ENCODE measurements around the gene HNRNPM. TPM values are rescaled to one million over a fixed set of nuclear protein-coding genes. Genes with fewer than 3 reads are reported as not detected.

HNRNPM gene
- polyA plus RNA-seq, 1 donor from 2014 or later = 210 TPM

DNA sequence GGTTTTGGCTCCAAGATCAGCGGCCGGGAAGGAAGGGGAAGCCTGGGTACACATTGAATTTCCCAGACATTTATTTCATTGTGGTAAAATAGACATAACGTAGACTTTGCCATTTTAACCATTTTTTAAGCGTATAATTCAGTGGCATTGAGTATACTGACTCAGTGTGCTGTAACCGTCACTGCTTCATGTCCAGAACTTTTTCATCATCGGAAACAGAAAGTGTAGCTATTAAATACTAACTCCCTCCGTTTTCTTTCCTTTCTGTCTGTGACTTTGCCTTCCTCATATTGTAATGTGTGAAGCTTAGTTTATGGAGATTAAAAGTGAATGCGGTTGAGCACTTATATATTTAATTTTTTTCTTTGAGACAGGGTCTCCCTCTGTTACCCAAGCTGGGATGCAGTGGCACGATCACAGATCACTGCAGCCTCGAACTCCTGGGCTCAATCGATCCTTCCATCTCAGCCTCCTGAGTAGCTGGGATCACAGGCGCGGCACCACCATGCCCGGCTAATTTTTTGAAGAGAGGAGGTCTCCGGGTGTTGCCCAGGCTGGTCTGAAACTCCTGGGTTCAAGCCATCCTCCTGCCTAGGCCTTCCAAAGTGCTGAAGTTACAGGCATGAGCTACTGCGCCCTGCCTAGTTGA, 1.4 kb downstream of the HNRNPM start:
- Mint-ChIP-seq H3K9me3 (no peaks in the 10 kb centered on the region), H3K36me3 (peaks cover 4% of the 10 kb centered on the region), H3K27ac (peak overlapping the region; percentile 89 to 92 (median 92)), H3K4me3 (peak overlapping the region; percentile 94 to 99 (median 96)), H3K27me3 (peaks cover 3% of the 10 kb centered on the region), H3K4me1 (peaks cover 32 to 42% (median 39%) of the 10 kb centered on the region in 3 donors)

DNA sequence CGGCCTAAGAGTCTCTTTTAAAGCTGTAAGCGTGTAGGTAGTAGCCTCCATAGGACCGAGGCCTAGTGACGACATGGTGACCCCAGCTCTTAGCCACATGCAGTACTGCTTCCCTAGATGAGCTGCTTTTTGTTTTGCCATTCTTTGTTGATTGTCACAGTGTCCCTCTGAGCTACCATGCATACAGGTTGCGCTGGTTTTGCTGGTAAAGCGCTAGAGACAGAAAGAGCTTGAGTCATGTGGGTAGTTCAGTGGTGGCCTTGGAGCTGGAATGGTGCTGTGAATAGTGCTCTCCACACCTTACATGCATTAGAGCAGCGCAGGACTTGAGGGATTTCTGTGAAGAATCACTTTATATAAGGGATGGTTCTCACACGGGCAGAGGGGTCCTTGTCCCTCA, 5.1 kb downstream of the HNRNPM start:
- Mint-ChIP-seq H3K4me3 (peak overlapping the region in 3 of 4 donors; percentile 43 to 72 (median 69)), H3K9me3 (no peaks in the 10 kb centered on the region), H3K27ac (peak overlapping the region in 2 of 3 donors; percentile 46 to 77), H3K36me3 (peaks cover 4% of the 10 kb centered on the region), H3K27me3 (peaks cover 1% of the 10 kb centered on the region), H3K4me1 (peaks cover 52 to 66% (median 62%) of the 10 kb centered on the region in 3 donors)

DNA sequence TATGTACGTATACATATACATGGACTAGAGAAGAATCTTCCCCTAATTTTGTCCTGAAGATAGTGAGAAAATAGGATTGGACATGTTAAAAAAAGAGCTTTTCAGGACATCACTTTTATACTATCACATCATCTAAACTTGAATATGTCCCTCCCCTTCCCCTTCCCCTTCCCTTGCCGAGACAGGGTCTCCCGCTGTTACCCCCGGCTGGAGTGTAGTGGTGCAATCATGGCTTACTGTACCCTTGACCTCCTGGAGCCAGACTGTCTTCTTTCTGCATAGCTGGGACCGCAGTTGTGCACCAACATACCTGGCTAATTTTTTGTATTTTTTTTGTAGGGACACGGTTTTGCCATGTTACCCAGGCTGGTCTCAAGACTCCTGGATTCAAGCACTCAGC, 6.6 kb downstream of the HNRNPM start:
- peak overlapping the region in 2 of 3 donors; percentile 9 to 56 for H3K27ac Mint-ChIP-seq
- H3K9me3 Mint-ChIP-seq = no peaks in the 10 kb centered on the region
- peaks cover 8% of the 10 kb centered on the region for H3K36me3 Mint-ChIP-seq
- H3K27me3 Mint-ChIP-seq = peaks cover 1% of the 10 kb centered on the region
- peaks cover 54 to 69% (median 68%) of the 10 kb centered on the region in 3 donors for H3K4me1 Mint-ChIP-seq
- H3K4me3 Mint-ChIP-seq = peak overlapping the region in 2 of 4 donors; percentile 45 to 75

GRCh38 chr19:8451885-8452284, 7.1 kb downstream of the HNRNPM start:
- Mint-ChIP-seq H3K4me3 (peak overlapping the region in 3 of 4 donors; percentile 12 to 75 (median 53)), H3K9me3 (no peaks in the 10 kb centered on the region), H3K36me3 (peaks cover 8% of the 10 kb centered on the region), H3K27ac (peak overlapping the region in 2 of 3 donors; percentile 39 to 56), H3K4me1 (peaks cover 56 to 71% (median 70%) of the 10 kb centered on the region in 3 donors), H3K27me3 (peaks cover 1% of the 10 kb centered on the region)

DNA sequence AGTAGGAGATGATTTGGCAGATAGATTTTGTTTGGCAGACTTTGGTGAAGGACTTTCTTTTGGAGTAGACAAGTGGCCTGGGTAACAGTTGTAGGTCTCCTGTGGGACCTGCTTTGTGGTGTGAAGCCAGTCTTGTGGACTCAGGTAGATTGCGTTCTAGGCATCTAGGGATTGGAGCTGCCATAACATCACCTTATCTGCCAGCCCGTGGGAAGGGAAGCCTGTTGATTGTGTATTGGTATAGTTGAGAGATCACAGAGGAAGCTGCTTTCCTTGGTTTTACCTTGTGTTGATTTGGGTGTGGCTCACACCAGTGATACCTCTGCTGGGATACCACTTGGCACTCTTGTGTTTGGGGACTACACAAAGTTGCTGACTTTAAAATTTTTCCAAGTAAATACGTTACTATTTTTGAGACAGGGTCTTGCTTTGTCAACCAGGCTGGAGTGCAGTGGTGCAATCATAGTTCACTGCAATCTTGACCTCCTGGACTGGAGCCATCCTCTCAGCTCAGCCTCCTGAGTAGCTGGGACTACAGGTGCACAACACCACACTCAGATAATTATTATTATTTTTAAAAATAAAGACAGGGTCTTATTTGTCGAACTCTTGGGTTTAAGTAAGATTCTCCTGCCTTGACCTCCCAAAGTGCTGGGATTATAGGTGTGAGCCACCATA, 7.8 kb downstream of the HNRNPM start:
- H3K27me3 Mint-ChIP-seq = no peaks in the 10 kb centered on the region
- peaks cover 3% of the 10 kb centered on the region for H3K36me3 Mint-ChIP-seq
- H3K9me3 Mint-ChIP-seq = no peaks in the 10 kb centered on the region
- peak overlapping the region in 2 of 3 donors; percentile 39 to 56 for H3K27ac Mint-ChIP-seq
- peaks cover 52 to 70% (median 66%) of the 10 kb centered on the region in 3 donors for H3K4me1 Mint-ChIP-seq
- H3K4me3 Mint-ChIP-seq = peak overlapping the region in 2 of 4 donors; percentile 50 to 75

DNA sequence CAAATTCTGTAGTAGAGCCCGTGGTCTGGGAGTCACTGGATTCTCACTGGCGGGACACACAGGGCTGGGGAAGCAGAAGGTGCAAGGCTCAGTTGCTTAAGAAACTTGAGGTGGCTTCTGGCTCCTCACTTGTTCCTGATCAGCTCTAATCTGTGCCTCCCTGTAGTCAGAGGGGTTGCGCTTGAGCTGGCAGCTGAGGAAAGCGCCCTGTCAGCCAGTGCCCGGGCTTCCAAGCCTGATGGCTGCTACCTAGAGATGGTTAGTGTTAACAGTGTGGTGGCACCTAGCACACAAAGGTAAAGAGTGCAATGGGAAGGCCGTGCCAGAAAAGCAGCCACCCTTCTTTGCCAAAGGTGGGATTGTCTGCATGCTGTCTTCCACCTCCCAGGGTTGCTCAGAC, 8.8 kb downstream of the HNRNPM start:
- Mint-ChIP-seq H3K9me3 (no peaks in the 10 kb centered on the region), H3K4me1 (peaks cover 57 to 75% (median 70%) of the 10 kb centered on the region in 3 donors), H3K27me3 (no peaks in the 10 kb centered on the region), H3K36me3 (peaks cover 3% of the 10 kb centered on the region), H3K4me3 (peak overlapping the region in 2 of 4 donors; percentile 12 to 50), H3K27ac (peak overlapping the region in 2 of 3 donors; percentile 11 to 77)

GRCh38 chr19:8454218-8454617, 9.4 kb downstream of the HNRNPM start:
- no peaks in the 10 kb centered on the region for H3K27me3 Mint-ChIP-seq
- peak overlapping the region in 2 of 4 donors; percentile 11 to 50 for H3K4me3 Mint-ChIP-seq
- no peaks in the 10 kb centered on the region for H3K9me3 Mint-ChIP-seq
- H3K36me3 Mint-ChIP-seq = peaks cover 3% of the 10 kb centered on the region
- H3K27ac Mint-ChIP-seq = peak overlapping the region in 2 of 3 donors; percentile 11 to 77
- H3K4me1 Mint-ChIP-seq = peaks cover 58 to 71% (median 69%) of the 10 kb centered on the region in 3 donors

- H3K36me3 Mint-ChIP-seq = peaks cover 3% of the 10 kb centered on the region
Observed at GRCh38 chr19:8455018-8455417, 10.2 kb downstream of the HNRNPM start.

GRCh38 chr19:8456064-8456463, 11.3 kb downstream of the HNRNPM start:
- Mint-ChIP-seq H3K27me3 (no peaks in the 10 kb centered on the region), H3K9me3 (no peaks in the 10 kb centered on the region), H3K4me1 (peaks cover 71 to 79% (median 74%) of the 10 kb centered on the region in 3 donors), H3K4me3 (peak overlapping the region in 2 of 4 donors; percentile 49 to 58), H3K27ac (peak overlapping the region in 2 of 3 donors; percentile 3 to 61), H3K36me3 (peaks cover 3% of the 10 kb centered on the region)

More at GRCh38 chr19:8455018-8455417, 10.2 kb downstream of the HNRNPM start:
- no peaks in the 10 kb centered on the region for H3K27me3 Mint-ChIP-seq
- peak overlapping the region; percentile 40 to 63 (median 56) for H3K27ac Mint-ChIP-seq
- peak overlapping the region in 1 of 4 donors; percentile 58 for H3K4me3 Mint-ChIP-seq
- peaks cover 66 to 74% (median 72%) of the 10 kb centered on the region in 3 donors for H3K4me1 Mint-ChIP-seq
- H3K9me3 Mint-ChIP-seq = no peaks in the 10 kb centered on the region

DNA sequence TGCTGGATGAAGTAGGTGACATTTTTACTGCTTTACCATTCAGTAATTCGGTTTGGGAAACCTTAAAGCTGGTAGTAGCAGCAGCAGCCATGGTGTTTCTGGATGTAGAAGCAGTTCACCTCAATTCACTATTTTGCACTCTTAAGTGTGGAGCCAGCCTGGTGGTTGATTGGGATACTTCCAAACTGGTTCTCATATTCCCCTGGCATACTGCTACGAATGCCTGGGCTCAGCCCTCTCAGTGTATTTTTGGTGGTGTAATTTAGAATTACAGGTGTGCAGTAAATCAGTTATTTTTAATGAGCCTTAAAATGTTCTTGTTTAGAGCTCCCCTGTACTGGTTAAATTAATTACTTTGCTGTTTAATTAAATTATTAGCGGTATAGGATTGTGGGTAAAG, 12.4 kb downstream of the HNRNPM start:
- Mint-ChIP-seq H3K4me1 (peaks cover 65 to 73% (median 70%) of the 10 kb centered on the region in 3 donors), H3K9me3 (no peaks in the 10 kb centered on the region), H3K36me3 (peaks cover 3% of the 10 kb centered on the region), H3K4me3 (peak overlapping the region in 1 of 4 donors; percentile 52), H3K27me3 (no peaks in the 10 kb centered on the region), H3K27ac (peak overlapping the region in 2 of 3 donors; percentile 2 to 64)

DNA sequence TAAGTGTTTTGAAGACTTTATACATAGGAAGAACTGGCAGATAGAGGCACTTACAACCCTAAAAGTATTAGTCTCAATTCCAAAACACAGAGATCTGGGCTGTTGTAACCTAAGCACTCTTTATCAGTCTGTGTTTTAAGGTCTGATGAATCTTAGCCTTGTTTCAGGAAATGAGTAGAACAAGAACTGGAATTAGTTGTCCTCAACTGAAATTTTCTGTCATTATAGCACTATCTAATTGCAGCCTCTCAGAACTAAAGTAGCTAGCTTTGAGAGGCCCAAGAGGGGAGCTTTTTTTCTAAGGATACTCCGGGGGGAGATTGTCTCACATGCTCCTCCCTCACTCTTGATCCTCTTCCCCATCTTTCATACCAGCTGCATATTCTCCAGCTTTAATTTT, 13.1 kb downstream of the HNRNPM start:
- Mint-ChIP-seq H3K9me3 (no peaks in the 10 kb centered on the region), H3K36me3 (peaks cover 3% of the 10 kb centered on the region), H3K27ac (peak overlapping the region in 2 of 3 donors; percentile 2 to 64)

GRCh38 chr19:8458380-8458779, 13.6 kb downstream of the HNRNPM start:
- Mint-ChIP-seq H3K27me3 (no peaks in the 10 kb centered on the region), H3K9me3 (no peaks in the 10 kb centered on the region), H3K4me3 (peak overlapping the region in 1 of 4 donors; percentile 80), H3K4me1 (peaks cover 67 to 74% (median 73%) of the 10 kb centered on the region in 3 donors), H3K27ac (peak overlapping the region in 2 of 3 donors; percentile 2 to 54), H3K36me3 (peaks cover 3% of the 10 kb centered on the region)

More for the DNA sequence above, 13.1 kb downstream of the HNRNPM start:
- H3K4me1 Mint-ChIP-seq = peaks cover 69 to 72% (median 69%) of the 10 kb centered on the region in 3 donors
- no peaks in the 10 kb centered on the region for H3K27me3 Mint-ChIP-seq
- H3K4me3 Mint-ChIP-seq = peak overlapping the region in 2 of 4 donors; percentile 8 to 52

DNA sequence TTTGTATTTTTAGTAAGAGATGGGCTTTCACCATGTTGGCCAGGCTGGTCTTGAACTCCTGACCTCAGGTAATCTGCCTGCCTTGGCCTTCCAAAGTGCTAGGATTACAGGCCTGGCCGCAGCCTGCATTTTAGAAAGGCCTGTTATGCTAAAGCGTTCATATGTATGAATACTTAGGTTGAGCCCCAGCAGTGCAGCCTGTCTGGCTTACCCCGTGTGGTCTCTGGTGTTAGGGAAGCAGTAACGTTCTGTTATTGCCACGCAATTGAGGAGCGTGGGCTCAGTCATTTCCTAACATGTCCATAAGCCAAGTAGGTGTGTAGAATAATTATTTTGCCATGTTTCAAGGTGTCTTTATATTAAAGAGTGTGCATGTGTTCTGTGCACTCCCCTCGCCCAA, 14.3 kb downstream of the HNRNPM start:
- H3K4me1 Mint-ChIP-seq = peaks cover 63 to 70% (median 68%) of the 10 kb centered on the region in 3 donors
- H3K9me3 Mint-ChIP-seq = no peaks in the 10 kb centered on the region
- no peaks in the 10 kb centered on the region for H3K27me3 Mint-ChIP-seq
- H3K27ac Mint-ChIP-seq = peak overlapping the region in 2 of 3 donors; percentile 2 to 39
- H3K4me3 Mint-ChIP-seq = no peak overlapping the region
- peaks cover 3% of the 10 kb centered on the region for H3K36me3 Mint-ChIP-seq

- peaks cover 3% of the 10 kb centered on the region for H3K36me3 Mint-ChIP-seq
- H3K9me3 Mint-ChIP-seq = no peaks in the 10 kb centered on the region
- H3K4me1 Mint-ChIP-seq = peaks cover 57 to 65% (median 62%) of the 10 kb centered on the region in 3 donors
- peak overlapping the region in 2 of 3 donors; percentile 6 to 39 for H3K27ac Mint-ChIP-seq
- H3K4me3 Mint-ChIP-seq = peak overlapping the region in 2 of 4 donors; percentile 81
- H3K27me3 Mint-ChIP-seq = no peaks in the 10 kb centered on the region
Observed at GRCh38 chr19:8459520-8460270, 14.9 kb downstream of the HNRNPM start.

Measured in IgD-negative memory B cell (primary cell).